ENCODE data around the gene RAET1G. TPM values are rescaled to one million over a fixed set of nuclear protein-coding genes. Genes with fewer than 3 reads are reported as not detected.

Gene RAET1G
- total RNA-seq, 1 experiment from 2014 or later = 0.45 TPM

- CTCF ChIA-PET = no interaction called here
- no TSS peak for BruUV-seq (replicated peaks)
Observed at GRCh38 chr6:149888659-149889058, 34.3 kb downstream of the RAET1G start.

GRCh38 chr6:149888093-149888492, 34.8 kb downstream of the RAET1G start:
- H3K4me3 ChIP-seq (ENCODE audit: low read depth, low read length, poor library complexity, severe bottlenecking) = no peak overlapping the region
- POLR2A ChIA-PET (ENCODE audit: low non-redundant PET) = no interaction called here
- DNase-seq (ENCODE audit: low spot score) = no peak
- no peaks in the 10 kb centered on the region for H3K4me1 ChIP-seq (ENCODE audit: insufficient read depth, low read length, poor library complexity, severe bottlenecking)
- no peaks in the 10 kb centered on the region for H3K27me3 ChIP-seq (replicated peaks; ENCODE audit: insufficient read depth, low read depth, low read length, poor library complexity)
- H3K36me3 ChIP-seq (ENCODE audit: insufficient read depth, low read length, poor library complexity, severe bottlenecking) = no peaks in the 10 kb centered on the region
- no peak overlapping the region for H3K27ac ChIP-seq (ENCODE audit: low read depth, low read length, poor library complexity, severe bottlenecking)
- TF ChIP-seq CTCF (conservative IDR thresholded peaks at IDR 0.05; ENCODE audit: low read depth, low read length) (no peak), EZH2 (IDR thresholded peaks at IDR 0.05; ENCODE audit: borderline replicate concordance, low read depth, low read length, poor library complexity, severe bottlenecking) (no peak)
- intact Hi-C loops (cut with micrococcal nuclease; ENCODE audit: unreplicated experiment) = no loop called here
- CTCF ChIA-PET = no interaction called here
- no TSS peak for BruUV-seq (replicated peaks)
- no peaks in the 10 kb centered on the region for H3K9me3 ChIP-seq (ENCODE audit: low read depth, low read length, poor library complexity, severe bottlenecking)

More at GRCh38 chr6:149888659-149889058, 34.3 kb downstream of the RAET1G start:
- Histone ChIP-seq H3K36me3 (ENCODE audit: insufficient read depth, low read length, poor library complexity, severe bottlenecking) (no peaks in the 10 kb centered on the region), H3K4me1 (ENCODE audit: insufficient read depth, low read length, poor library complexity, severe bottlenecking) (no peaks in the 10 kb centered on the region), H3K9me3 (ENCODE audit: low read depth, low read length, poor library complexity, severe bottlenecking) (no peaks in the 10 kb centered on the region), H3K27me3 (replicated peaks; ENCODE audit: insufficient read depth, low read depth, low read length, poor library complexity) (no peaks in the 10 kb centered on the region), H3K4me3 (ENCODE audit: low read depth, low read length, poor library complexity, severe bottlenecking) (no peak overlapping the region), H3K27ac (ENCODE audit: low read depth, low read length, poor library complexity, severe bottlenecking) (no peak overlapping the region)
- intact Hi-C loops (cut with micrococcal nuclease; ENCODE audit: unreplicated experiment) = no loop called here
- DNase-seq (ENCODE audit: low spot score) = no peak
- POLR2A ChIA-PET (ENCODE audit: low non-redundant PET) = no interaction called here
- TF ChIP-seq CTCF (conservative IDR thresholded peaks at IDR 0.05; ENCODE audit: low read depth, low read length) (no peak), EZH2 (IDR thresholded peaks at IDR 0.05; ENCODE audit: borderline replicate concordance, low read depth, low read length, poor library complexity, severe bottlenecking) (no peak)

DNA sequence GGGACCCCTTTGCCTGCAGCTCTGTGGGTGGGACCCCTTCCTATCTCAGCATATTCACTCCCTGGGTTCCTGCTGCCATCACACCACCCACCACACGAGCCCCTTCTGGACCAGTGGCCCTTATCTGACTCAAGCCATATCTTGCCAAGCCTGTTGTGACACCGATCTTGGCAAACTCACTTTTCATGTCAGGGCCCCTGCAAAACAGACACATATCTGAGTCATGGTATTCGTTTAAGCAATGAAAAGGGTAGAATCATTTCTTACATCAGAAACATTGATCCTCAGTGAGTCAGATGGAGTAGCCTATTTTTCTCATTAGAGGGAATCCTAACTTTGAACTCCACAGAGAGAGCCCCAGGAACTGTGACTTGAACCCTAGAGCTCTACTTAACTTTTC, 35.6 kb downstream of the RAET1G start:
- CTCF ChIA-PET = no interaction called here
- no peak for DNase-seq (ENCODE audit: low spot score)
- intact Hi-C loops (cut with micrococcal nuclease; ENCODE audit: unreplicated experiment) = no loop called here

More for the DNA sequence above, 35.6 kb downstream of the RAET1G start:
- Histone ChIP-seq H3K36me3 (ENCODE audit: insufficient read depth, low read length, poor library complexity, severe bottlenecking) (no peaks in the 10 kb centered on the region), H3K27ac (ENCODE audit: low read depth, low read length, poor library complexity, severe bottlenecking) (no peak overlapping the region), H3K27me3 (replicated peaks; ENCODE audit: insufficient read depth, low read depth, low read length, poor library complexity) (no peaks in the 10 kb centered on the region), H3K4me1 (ENCODE audit: insufficient read depth, low read length, poor library complexity, severe bottlenecking) (no peaks in the 10 kb centered on the region), H3K4me3 (ENCODE audit: low read depth, low read length, poor library complexity, severe bottlenecking) (no peak overlapping the region), H3K9me3 (ENCODE audit: low read depth, low read length, poor library complexity, severe bottlenecking) (no peaks in the 10 kb centered on the region)
- POLR2A ChIA-PET (ENCODE audit: low non-redundant PET) = no interaction called here
- BruUV-seq (replicated peaks) = no TSS peak
- TF ChIP-seq CTCF (conservative IDR thresholded peaks at IDR 0.05; ENCODE audit: low read depth, low read length) (no peak), EZH2 (IDR thresholded peaks at IDR 0.05; ENCODE audit: borderline replicate concordance, low read depth, low read length, poor library complexity, severe bottlenecking) (no peak)
